Medulla oblongata (tissue), 1 donor: ENCODE results near the gene MBP.
"Not testable (repeated sequence)": the region's sequence is repeated elsewhere in the genome, so short reads cannot be mapped to it uniquely, and the experiment has no call there.

Source experiments
- DNase-seq: peaks from one replicate; pipeline ENCODE4 v3.0.0-alpha.2; 2015; ENCODE audit errors: extremely low spot score

MBP gene

DNA sequence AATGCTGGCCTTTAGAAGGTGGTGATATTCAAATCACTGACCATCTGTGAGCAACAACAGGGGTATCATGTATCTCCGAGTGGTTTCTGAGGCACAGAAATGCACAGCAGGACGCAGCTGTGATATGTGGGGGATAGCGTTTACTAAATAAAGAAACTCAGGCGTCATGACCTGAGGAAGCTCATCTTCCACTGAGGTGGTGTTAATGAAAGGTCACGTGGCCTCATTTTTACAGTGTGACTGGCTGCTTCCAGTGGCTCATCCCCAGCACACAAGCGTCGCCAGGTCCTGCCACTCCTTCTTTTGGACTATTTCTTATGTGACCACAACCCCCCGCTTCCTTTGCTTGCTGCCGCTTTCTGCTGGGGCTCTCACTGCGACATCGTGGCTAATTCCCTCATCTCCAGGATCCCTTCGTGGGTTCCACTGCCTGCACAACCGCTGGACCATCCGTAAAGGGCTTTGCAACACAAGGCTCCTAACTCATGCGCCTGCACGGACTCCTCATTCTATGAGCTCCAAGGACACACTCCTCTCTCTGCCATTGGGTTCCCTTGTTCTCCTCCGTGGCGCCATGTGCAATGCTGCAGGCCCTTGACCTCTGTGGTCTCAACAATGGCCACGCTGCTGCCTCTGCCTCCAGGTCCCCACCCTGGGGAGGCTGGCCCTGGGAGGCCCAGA, 109.3 kb downstream of the MBP start:
- DNase-seq = no peak

DNA sequence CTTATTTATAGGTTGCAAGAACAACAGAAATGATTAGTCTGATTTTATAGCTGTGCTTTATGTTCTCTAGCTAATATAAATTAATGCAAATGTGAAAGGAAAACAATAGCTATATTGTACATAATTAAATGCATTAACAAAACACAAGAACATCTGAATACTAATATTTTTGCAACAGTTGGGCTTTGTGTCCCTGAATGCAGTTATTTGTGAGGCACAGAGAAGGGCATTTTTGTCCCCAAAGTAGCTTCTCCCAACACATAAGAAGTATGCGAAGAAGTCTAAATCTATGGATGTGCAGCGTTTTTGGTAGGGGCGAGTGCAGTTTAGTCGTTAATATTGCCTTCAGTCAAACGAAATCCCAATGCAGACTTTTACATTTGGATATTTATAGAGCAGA, 110.0 kb downstream of the MBP start:
- DNase-seq = peak; percentile 89

DNA sequence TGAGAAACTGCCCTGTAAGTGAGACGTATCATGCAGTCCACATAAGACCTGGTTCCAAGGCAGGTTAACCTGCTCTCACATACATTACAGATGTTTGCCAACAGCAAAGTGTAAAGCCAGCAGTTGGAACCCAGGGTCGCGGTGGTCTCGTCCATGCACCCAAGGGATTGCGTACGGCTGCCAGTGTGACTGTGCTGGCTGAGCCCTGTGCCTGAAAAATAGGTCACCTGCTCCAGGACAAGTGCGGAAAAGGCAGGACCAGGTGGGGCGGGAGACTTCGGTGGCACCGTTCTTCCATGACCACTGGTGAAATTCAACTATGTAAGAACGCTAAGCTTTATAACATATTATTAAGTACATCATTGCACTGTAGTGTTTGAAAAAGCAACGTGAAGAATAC, 110.5 kb downstream of the MBP start:
- no peak for DNase-seq

DNA sequence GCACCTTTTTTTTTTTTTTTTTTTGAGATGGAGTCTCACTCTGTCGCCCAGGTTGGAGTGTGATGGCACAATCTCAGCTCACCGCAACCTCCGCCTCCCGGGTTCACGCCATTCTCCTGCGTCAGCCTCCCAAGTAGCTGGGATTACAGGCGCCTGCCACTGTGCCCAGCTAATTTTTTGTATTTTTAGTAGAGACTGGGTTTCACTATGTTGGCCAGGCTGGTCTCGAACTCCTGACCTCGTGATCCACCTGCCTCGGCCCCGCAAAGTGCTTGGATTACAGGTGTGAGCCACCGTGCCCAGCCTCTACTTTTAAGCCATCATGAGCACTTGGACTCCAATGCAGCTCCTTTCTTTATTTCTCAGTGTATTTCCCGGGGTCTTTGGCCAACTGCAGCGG, 111.1 kb downstream of the MBP start:
- DNase-seq = not testable (repeated sequence)

DNA sequence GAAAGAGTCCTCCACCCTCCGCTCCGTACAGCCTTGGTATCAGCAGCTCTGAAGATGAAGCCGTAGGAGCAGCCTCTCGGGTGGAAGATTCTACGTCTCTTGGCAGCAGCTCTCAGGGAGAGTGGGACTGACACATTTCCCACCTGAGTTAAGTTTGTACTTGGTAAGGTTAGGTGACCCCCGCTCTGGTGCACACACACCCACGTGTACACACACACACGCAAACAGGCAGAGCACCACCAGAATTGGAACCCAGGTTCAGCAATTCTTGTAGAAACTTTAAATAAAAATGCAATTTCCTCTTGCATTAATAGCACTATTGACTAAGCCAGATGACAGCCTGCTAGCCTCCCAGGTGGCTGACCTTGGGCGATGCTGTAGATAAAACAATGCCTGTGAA, 111.5 kb downstream of the MBP start:
- no peak for DNase-seq

DNA sequence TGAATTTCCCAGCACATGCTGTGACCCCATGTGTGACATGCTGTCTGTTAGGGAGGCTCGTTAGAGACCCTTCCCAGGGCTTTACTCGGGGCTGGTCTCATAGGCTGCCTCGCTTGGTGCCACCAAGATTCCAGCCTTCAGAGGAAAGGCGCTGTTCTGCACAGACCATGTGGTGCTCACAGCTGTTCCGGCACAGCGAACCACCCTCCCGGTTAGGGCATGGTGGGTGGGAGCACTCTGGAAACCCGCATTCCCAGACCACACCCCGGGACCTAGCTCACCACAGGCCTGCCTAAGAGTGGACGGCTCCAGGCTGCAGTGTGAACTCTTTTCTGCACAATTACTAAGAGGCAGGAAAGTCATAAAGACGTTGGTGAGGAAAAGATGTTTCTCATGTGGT, 112.0 kb downstream of the MBP start:
- no peak for DNase-seq

DNA sequence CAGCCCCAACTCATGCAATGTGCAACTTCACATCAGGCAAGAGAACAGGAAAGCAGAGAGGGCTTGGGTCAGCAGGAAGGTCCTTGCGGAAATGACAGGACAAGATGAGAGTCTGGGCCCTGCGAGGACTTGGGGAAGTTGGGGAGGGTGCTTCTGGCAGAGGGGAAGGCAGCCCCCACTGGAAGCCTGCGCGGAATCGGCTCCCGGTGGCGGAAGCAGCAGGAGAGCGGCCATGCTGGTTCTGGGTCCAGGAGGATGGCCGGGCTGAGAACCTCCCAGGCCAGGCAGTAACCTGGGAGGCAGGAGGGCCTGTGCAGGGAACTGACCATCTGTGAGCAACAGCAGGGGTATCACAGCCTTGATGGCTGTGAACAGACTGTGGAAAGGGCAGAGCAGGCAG, 112.9 kb downstream of the MBP start:
- DNase-seq = no peak

DNA sequence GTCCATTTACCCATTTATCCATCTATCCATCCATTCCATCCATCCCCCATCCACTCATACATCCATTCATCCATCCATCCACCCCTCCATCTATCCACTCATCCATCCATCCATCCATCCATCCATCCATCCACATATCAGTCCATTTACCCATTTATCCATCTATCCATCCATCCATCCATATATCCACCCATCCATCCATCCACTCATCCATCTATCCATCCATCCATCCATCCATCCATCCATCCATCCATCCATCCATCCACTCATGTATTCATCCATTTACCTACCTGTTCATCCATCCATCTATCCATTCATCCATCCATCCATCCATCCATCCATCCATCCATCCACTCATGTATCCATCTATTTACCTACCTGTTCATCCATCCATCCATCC, 113.9 kb downstream of the MBP start:
- DNase-seq = not testable (repeated sequence)

DNA sequence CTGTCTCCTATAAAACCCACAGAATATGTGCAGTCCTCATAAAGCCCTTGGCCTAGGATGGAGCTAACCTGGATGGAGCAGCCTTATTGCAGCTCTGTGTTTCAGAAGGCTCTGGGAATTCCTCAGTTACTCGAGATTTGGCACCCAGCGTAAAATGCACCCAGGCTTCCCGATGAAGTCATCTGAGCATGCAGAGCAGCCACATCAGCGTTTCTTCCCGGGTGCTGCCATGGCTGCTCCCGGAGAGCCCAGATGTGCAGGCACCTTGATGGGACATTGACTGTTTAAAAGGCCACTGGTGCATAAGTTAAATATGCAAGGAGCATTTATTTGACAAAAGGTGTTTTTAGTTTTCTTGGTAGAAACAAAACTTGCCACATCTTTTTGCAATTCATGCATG, 115.2 kb downstream of the MBP start:
- no peak for DNase-seq

DNA sequence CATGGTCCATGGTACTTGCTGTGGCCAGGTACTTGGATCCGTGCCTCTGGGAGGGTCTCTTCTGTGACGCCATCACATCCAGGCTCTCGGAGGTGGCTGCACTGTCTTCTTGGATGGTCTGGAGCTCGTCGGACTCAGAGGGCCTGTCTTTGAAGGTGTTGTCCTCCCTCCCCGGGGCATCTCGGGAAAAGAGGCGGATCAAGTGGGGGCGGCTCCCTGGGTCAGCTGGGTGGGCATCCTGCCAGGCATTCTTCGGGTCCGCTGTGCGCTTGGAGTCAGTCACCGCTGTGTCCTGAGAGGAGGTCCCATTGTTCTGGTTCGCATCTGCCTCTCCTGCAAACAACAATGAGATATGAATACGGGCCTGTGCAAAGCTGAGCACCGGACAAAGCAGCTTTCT, 115.6 kb downstream of the MBP start:
- peak; percentile 96 for DNase-seq

DNA sequence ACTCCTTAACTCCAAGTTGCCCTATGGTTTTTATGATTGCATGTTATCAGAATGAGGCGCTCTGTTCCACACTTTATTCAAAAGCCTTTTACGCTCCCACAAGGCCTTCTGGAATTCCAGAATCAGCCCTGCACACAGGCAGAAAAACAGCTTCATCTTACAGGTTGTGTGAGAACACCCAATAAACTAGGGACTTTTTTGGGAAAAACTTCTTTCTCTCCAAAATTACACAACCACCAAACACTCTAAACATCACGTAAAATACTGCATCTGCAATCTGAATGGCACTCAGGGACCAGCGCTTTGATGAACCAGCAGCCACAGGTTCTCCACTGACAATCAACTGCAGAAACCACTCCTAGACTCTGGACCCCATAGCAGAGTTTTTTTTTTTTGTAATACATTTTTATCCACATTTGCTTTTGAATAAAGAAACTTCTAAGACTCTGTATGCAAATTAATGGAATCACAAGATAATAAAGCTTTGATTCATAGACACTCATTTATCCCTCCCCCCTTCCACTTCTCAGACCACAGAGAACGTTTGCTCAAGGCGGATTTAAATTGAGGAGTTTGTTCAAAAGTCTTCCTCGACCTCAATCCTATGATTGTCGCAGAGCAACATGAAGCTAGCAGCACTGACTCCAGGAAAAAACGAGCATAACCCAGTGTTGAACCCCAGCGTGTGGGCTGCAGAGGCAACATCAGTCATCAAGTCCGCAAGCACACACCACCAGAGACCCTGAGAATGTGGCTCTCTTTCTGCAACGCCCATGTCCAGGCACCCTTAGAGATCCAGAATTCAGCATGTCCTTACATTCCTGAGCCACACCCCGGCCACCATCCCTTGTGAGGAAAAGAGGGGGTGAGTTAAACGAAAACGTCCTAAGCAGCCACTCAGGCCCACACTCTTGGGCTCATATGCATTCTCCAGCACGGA, 116.5 kb downstream of the MBP start:
- DNase-seq = no peak

DNA sequence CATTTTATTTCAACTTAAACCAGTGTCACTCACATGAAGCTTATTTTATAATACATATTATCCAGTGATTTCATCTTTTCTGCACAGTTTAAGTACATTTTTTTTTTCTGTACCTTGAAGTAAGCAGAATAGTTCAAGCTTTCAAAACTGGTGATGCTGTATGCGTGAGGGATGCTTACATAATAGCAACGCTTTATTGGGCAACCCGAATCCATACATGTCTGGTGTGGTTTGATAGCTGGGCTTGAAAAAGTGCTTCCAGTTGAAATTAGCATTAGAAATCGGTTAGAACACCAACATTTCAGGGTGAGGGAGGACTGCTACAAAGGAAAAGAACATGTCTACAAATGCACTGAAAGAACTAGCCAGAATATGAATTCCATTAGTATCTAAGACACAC, 117.4 kb downstream of the MBP start:
- no peak for DNase-seq

DNA sequence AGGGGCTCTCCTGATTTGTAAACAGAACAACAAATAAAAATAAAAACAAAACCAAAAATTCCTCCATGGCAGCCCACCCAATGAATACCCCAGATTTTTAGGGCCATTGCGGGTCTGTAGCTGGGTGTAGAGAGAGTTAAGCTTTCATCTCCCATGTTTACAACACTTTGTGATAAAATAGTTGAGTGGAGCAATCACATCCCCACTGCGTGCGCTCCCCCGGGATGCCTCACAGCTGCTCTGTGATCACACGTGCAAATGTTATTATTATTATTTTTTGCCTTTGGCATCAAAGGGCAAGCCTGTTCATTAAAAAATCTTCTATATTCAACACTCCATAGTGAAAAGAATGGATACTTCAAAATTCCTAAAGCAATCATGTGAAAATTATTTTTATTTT, 118.0 kb downstream of the MBP start:
- DNase-seq = no peak

DNA sequence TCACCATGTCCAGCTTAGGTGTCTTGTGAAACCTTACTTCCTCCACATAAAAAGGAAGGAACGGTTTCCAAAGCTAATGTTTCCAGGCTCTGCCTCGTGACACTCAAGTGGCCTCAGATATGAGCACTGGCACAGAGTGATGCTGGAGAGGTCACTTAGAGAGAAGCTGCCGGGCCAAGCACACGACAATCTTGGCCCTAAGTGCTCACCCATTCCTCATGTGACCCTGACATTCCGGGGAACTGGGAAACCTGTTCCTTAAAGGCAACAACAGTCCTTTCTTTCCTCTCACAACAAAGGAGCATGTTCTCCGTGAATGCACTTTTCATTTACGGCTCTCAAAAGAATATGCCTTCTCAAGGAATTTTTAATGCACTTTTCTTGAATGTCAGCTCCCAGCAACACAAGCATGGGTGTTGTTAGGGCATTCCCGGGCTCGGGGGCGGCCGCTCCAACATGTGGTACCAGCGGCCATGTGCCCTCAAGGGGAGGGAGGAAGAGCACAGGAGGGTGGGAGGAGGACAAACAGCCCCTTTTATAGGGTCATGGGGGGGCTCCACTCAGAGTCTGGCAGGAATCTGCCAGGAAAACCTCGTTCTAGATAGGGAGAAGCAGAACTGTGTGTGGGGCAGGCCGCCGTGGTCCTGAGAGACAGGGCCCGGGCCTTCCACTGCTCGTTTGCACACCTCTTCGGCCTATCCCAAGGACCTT, 118.6 kb downstream of the MBP start:
- DNase-seq = peak; percentile 91

DNA sequence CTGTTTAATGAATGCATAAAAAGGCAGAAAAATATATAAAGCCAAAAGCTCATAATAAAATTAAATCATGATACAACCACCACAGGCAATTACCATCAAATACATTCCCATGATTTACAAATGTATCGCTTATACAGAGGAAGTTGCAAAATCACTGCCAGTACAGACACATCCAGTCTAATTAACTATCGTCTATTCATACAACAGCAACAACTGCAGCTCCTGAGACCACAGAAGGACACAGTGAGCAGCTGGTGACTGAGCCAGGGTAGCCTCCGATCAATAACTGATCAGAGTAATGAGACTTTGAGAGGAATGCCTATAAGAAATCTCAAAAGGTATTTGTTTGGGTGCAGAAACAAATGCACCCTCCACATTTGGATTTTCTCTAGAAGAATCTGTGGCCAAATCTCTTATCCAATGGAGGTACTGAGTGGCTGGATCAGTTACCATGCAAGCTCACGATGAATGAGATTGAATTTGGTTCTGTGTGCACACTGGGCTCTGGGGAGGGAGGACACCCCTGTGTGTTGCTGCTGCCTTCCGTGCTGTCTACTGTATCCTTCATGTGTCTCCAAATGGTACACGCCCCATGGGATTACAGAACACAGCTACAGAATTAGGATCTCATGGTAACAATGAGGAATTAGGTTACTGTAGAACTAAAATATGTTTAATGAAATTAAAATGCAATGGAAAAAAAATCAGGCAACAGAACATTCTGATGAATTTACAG, 119.6 kb downstream of the MBP start:
- DNase-seq = no peak

DNA sequence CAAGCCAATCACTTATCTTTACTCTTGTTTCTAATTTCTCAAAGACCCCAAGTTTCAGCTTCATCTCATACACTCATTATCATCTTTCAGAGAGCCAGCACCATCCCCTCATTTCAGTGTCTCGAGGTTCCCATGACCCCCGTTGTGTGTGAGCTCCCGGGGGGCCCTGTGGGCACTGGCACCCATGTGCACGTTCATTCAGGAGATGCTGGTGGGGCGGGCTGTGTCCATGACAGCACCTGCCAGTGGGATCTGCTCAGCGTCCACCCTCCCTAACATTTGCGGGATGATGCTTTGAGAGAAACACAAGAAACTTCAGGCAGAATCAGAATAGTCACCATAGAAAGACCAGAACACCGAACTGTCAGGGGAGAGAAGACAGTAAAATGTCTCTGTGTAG, 120.5 kb downstream of the MBP start:
- no peak for DNase-seq

DNA sequence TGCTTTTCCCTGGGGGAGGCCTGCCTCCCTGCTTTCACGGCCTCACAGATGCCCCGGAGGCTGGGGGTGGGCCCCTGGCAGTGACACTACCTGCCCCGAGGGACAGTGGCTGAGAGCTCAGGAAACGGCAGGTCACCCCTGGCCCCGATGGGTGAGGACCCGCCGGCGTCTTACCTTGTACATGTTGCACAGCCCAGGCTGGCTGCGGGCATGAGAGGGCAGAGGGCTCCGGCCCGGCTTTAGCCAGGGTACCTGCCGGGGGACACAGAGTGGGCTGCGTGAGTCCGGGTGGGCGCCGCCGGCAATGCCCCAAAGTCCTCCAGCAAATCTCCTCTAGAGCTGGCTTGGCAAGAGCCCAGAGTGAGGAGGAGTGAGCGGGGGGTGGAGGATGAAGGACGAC, 122.9 kb downstream of the MBP start:
- no peak for DNase-seq

DNA sequence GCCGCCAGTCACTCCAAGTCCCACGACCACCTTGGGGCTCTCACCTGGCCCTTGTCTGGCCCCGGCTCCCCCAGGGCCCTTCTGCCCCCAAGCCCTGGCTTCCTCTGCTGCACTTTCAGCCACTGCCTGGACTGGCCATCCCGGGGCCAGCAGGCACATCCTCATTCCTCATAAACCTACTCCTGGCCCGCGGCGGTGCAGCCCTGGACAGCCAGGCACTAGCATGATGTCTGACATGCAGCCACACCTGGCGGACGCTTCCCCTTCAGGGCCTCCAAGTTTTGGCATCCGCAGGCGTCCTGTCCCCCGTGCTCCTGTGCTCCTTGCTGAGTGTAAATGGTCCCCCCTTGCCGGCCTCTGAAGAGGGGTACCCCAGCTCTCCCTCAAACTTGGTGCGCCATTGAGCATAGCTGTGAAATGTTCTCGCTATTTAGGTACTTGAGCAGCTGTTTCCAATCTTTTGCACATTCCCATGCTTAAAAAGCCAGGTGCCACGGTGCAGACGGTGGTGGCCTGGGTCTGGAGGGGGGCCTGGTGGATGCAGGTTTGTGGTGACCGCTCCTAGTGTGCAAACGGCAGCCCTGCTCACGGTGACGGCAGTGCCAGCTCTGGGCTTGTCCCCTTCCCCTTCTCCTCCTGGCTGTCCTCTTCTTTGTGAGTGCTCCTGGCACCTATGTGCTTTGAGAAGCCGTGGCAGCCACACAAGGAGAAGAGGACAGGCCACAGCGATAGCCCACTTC, 123.8 kb downstream of the MBP start:
- DNase-seq = no peak

DNA sequence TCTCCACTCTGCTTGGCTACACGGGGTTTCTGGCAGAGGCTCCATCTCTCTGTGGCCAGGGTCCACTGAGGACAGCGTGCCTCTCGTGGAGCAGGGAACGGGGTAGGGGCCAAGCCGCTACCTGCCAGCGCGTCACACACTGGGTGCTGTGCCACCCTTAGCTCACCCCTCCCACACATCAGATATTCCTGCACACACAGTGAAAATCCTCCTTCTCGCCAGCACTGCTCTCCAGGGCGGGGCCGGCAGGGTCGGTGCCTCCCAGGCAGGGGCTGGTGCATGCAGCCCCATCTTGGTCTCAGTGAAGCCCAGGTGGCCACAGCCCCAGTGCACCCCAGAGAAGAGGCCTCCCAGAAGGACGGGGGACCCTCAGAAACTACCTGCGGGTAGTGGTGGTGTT, 124.6 kb downstream of the MBP start:
- no peak for DNase-seq

DNA sequence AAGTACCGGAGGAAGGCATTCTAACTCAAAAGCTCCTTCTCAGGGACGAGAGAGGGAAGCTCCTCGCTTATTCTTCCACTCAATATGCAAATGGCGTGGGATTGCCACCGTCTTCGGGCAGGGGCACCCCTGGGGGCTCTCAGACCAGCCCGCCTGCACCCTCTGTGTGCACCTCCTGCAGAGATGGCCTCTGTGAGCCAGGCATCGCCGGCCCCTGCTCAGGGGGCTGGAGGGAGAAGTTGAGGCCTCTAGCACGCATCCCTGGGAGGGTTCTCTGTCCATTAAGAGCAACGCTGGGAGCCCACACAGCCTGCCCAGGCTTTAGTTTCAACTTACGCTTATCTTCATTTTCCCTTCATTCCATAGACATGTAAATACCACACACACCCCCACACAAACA, 125.3 kb downstream of the MBP start:
- no peak for DNase-seq
